ENCODE results near the gene CLNK. TPM values are rescaled to one million over a fixed set of nuclear protein-coding genes. Genes with fewer than 3 reads are reported as not detected.

The CLNK gene
- total RNA-seq, 2 experiments from 2014 or later, result 2.0 TPM; not detected in 1

DNA sequence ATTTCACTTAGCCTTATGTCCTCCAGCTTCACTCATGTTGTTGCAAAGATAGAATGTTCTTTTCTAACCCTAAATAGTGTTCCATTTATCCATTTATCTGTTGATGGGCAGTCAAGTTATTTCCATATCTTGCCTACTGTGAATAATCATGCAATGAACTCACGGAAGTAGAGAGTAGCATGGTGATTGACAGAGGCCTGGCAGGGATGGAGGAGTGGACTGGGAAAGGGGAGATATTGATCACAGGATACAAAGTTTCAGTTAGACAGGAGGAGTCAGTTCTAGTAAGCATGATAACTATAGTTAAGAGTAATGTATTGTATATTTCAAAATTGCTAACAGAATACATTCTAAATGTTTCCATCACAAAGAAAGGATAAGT lies 10.3 kb upstream of the CLNK start:
- POLR2A ChIA-PET, result no interaction called here
- TF ChIP-seq, protein P1, sequence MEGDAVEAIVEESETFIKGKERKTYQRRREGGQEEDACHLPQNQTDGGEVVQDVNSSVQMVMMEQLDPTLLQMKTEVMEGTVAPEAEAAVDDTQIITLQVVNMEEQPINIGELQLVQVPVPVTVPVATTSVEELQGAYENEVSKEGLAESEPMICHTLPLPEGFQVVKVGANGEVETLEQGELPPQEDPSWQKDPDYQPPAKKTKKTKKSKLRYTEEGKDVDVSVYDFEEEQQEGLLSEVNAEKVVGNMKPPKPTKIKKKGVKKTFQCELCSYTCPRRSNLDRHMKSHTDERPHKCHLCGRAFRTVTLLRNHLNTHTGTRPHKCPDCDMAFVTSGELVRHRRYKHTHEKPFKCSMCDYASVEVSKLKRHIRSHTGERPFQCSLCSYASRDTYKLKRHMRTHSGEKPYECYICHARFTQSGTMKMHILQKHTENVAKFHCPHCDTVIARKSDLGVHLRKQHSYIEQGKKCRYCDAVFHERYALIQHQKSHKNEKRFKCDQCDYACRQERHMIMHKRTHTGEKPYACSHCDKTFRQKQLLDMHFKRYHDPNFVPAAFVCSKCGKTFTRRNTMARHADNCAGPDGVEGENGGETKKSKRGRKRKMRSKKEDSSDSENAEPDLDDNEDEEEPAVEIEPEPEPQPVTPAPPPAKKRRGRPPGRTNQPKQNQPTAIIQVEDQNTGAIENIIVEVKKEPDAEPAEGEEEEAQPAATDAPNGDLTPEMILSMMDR (conservative IDR thresholded peaks at IDR 0.05; ENCODE audit: low read length), result no peak
- TF ChIP-seq EZH2phosphoT487 (IDR thresholded peaks at IDR 0.05; ENCODE audit: borderline replicate concordance, low read depth, low read length), result no peak
- intact Hi-C loops (cut with micrococcal nuclease; ENCODE audit: unreplicated experiment), result no loop called here

DNA sequence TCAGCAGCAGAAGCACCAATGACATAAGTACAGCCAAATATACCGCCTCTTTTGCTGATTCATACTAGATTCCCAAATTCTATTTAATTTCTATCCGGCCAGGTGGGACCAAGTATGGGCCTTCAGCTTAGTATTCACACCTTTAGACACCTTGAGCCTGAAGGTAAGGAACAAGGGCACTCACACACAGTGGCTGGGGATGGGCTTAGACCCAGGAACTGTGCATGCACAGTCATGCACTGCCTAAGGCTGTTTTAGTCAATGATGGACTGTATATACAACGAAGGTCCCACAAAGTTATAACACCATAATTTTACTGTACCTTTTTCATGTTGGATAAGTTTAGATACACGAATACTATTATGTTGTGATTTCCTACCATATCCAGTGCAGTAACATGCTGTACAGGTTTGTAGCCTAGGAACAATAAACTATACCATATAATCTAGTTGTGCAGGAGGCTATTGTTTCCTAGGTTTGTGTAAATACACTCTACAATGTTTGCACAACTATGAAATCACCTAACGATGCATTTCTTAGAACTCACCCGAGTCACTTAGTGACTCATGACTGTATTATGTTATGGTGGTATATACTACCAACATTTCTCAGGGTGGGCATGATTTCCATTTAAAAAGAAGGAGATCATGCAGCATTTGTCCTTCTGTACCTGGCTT lies 9.7 kb upstream of the CLNK start:
- no peak overlapping the region for H3K4me2 ChIP-seq (ENCODE audit: low read length)
- no TSS peak for BruUV-seq (replicated peaks)
- ChIA-PET CTCF (ENCODE audit: unreplicated experiment) (no interaction called here), POLR2A (interaction anchor here (2.3 kb wide), 1 partner anchor 11 kb away, joined by 7 read pairs; no protein-coding TSS in a partner anchor)
- TF ChIP-seq, protein P1 (conservative IDR thresholded peaks at IDR 0.05; ENCODE audit: low read length), result no peak
- no peak for TF ChIP-seq EZH2phosphoT487 (IDR thresholded peaks at IDR 0.05; ENCODE audit: borderline replicate concordance, low read depth, low read length)
- no peak overlapping the region for H3K27ac ChIP-seq (ENCODE audit: low read depth, low read length, poor library complexity, severe bottlenecking)
- no peaks in the 10 kb centered on the region for H3K9me3 ChIP-seq (ENCODE audit: low read length)
- no peaks in the 10 kb centered on the region for H4K20me1 ChIP-seq (ENCODE audit: insufficient read depth, low read length)
- no peaks in the 10 kb centered on the region for H3K79me2 ChIP-seq (ENCODE audit: insufficient read depth, low read depth, low read length)
- intact Hi-C loops (cut with micrococcal nuclease; ENCODE audit: unreplicated experiment), result no loop called here
- peaks cover 1% of the 10 kb centered on the region for H3K4me1 ChIP-seq (ENCODE audit: insufficient read depth, low read length, poor library complexity, severe bottlenecking)
- H3K4me3 ChIP-seq (ENCODE audit: low read depth, low read length, poor library complexity, severe bottlenecking), result no peak overlapping the region
- H3K36me3 ChIP-seq (ENCODE audit: insufficient read depth, low read length), result no peaks in the 10 kb centered on the region
- H2AFZ ChIP-seq (ENCODE audit: low read length), result no peak overlapping the region
- H3K9me2 ChIP-seq (ENCODE audit: insufficient read depth, low read length), result no peaks in the 10 kb centered on the region
- no peak for DNase-seq (ENCODE audit: low spot score)

More for the DNA sequence above, 10.3 kb upstream of the CLNK start:
- H3K79me2 ChIP-seq (ENCODE audit: insufficient read depth, low read depth, low read length), result no peaks in the 10 kb centered on the region
- DNase-seq (ENCODE audit: low spot score), result no peak
- BruUV-seq (replicated peaks), result no TSS peak
- H3K36me3 ChIP-seq (ENCODE audit: insufficient read depth, low read length), result no peaks in the 10 kb centered on the region
- no peak overlapping the region for H3K4me2 ChIP-seq (ENCODE audit: low read length)
- no peak overlapping the region for H2AFZ ChIP-seq (ENCODE audit: low read length)
- H3K27ac ChIP-seq (ENCODE audit: low read depth, low read length, poor library complexity, severe bottlenecking), result no peak overlapping the region
- no peaks in the 10 kb centered on the region for H3K9me3 ChIP-seq (ENCODE audit: low read length)
- no peak overlapping the region for H3K4me3 ChIP-seq (ENCODE audit: low read depth, low read length, poor library complexity, severe bottlenecking)
- no peaks in the 10 kb centered on the region for H4K20me1 ChIP-seq (ENCODE audit: insufficient read depth, low read length)
- CTCF ChIA-PET (ENCODE audit: unreplicated experiment), result no interaction called here
- no peaks in the 10 kb centered on the region for H3K9me2 ChIP-seq (ENCODE audit: insufficient read depth, low read length)
- no peaks in the 10 kb centered on the region for H3K4me1 ChIP-seq (ENCODE audit: insufficient read depth, low read length, poor library complexity, severe bottlenecking)

- no peak overlapping the region for H3K4me3 ChIP-seq (ENCODE audit: low read depth, low read length, poor library complexity, severe bottlenecking)
- no peak for DNase-seq (ENCODE audit: low spot score)
- no peak overlapping the region for H3K4me2 ChIP-seq (ENCODE audit: low read length)
- TF ChIP-seq, protein P1 (conservative IDR thresholded peaks at IDR 0.05; ENCODE audit: low read length), result no peak
- no peaks in the 10 kb centered on the region for H3K79me2 ChIP-seq (ENCODE audit: insufficient read depth, low read depth, low read length)
- no peak overlapping the region for H2AFZ ChIP-seq (ENCODE audit: low read length)
- BruUV-seq (replicated peaks), result no TSS peak
- no peak overlapping the region for H3K27ac ChIP-seq (ENCODE audit: low read depth, low read length, poor library complexity, severe bottlenecking)
- CTCF ChIA-PET (ENCODE audit: unreplicated experiment), result no interaction called here
- no peaks in the 10 kb centered on the region for H3K9me3 ChIP-seq (ENCODE audit: low read length)
- peaks cover 14% of the 10 kb centered on the region for H3K4me1 ChIP-seq (ENCODE audit: insufficient read depth, low read length, poor library complexity, severe bottlenecking)
- H3K36me3 ChIP-seq (ENCODE audit: insufficient read depth, low read length), result no peaks in the 10 kb centered on the region
- H3K9me2 ChIP-seq (ENCODE audit: insufficient read depth, low read length), result no peaks in the 10 kb centered on the region
- H4K20me1 ChIP-seq (ENCODE audit: insufficient read depth, low read length), result no peaks in the 10 kb centered on the region
- intact Hi-C loops (cut with micrococcal nuclease; ENCODE audit: unreplicated experiment), result no loop called here
- POLR2A ChIA-PET, result interaction anchor here (1.2 to 2.3 kb wide), 3 partner anchors 9 to 21 kb away, joined by 3 to 7 read pairs (median 3); no protein-coding TSS in a partner anchor
These were observed 7.1 kb upstream of the CLNK start for GRCh38 chr4:10691651-10692050.

All from OCI-LY7 (cell line).